Posterior cingulate gyrus (tissue), 11 donors: ENCODE measurements around the gene MYH16.
"Not testable (repeated sequence)": the region's sequence is repeated elsewhere in the genome, so short reads cannot be mapped to it uniquely, and the experiment has no call there.

Experiments used
- DNase-seq, 10 donors: peaks; one replicate each; pipeline versions ENCODE4 v3.0.0 to v3.0.0-alpha.2; 2020 to 2021; ENCODE audit warnings: mixed read lengths in 3 of 10
- intact Hi-C: fragments of 100-400 bp; cut with DNase I; formaldehyde crosslinking; loops from one replicate; pipeline ENCODE4 v1.15.1; 2023

MYH16 gene

DNA sequence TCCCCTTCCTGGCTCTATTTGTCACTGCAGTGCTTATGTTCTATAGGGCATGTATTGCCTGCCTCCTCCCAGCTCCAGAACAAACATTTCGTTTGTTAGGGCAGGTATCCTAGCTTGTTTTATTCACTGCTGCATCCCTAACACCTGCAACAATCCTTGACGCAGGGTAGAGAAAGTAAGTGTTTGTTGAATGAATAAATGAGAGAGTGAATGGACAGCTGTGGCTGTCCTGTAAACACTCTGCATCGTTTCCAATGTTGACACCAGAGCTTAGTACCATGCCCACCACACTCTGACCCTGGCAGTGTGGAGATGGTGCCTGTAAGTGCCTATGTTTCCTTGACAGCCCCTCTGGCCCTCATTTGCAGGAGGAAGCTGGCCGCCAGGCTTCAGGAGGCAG lies 21.0 kb downstream of the MYH16 start:
- intact Hi-C loops, result no loop called here
- DNase-seq, result peak in 1 of 10 donors; percentile 42

DNA sequence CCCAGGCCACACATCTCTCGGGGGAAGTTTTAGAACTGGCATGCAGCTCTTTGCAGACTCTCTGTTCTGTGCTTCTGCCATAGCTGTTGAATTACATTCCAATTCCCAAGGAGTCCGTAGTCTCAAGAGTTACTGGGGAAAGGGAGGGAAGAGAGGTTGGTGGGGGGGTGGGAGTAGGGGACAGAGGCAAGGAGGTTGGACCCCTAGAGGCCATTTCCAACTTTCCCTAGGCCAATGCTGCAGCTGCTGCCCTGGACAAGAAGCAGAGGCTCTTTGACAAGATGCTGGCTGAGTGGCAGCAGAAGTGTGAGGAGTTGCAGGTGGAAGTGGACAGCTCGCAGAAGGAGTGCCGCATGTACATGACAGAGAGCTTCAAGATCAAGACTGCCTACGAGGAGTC lies 23.8 kb downstream of the MYH16 start:
- DNase-seq, result peak in 1 of 10 donors; percentile 7
- intact Hi-C loops, result no loop called here

DNA sequence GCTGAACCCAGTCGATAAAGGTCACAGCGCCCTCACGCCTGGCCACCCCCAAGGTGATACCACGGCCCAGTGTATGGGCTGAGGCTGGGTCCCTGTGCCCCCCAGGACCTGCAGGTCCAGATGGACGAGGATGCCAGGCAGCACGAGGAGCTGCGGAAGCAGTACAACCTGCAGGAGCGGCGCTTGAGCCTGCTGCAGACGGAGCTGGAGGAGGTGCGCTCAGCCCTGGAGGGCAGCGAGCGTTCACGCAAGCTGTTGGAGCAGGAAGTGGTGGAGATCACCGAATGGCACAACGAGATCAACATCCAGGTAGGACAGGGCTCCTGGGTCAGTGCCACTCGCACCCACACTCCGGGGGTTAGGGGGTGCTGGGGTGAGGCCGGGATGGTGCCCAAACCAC lies 28.9 kb downstream of the MYH16 start:
- intact Hi-C loops, result no loop called here
- DNase-seq, result peak in 2 of 10 donors; percentile 63

DNA sequence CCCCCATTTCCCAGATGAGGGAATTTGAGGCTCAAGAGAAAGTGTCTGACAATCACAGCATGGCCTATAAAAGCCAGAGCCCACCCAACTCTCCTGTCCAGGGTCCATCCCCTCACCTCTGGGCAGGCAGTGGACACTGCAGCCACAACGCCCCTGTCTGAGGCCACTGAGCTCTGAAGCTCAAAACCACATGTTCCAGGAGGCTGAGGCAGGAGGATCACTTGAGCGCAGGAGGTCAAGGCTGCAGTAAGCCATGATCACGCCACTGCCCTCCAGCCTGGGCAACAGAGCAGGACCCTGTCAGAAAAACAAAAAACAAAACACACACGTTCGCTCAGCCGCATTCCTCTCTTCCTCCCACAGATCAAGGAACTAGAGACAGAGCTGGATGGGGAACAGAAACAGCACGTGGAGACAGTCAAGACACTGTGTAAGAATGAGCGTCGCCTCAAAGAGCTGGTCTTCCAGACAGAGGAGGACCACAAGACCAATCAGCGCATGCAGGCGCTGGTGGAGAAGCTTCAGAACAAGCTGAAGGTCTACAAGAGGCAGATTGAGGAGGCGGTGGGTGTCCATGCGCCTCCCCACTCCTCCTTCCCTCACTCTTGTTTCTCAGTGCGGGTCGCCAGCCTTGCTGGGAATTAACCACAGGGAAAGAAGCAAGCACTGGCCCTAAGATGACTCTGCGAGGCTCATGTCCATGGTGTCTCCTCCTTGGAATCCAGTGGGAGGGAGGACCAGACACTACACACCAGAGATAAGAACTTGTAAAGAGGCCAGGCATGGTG lies 33.0 kb downstream of the MYH16 start:
- intact Hi-C loops, result no loop called here
- peak in 1 of 10 donors; percentile 41 for DNase-seq

DNA sequence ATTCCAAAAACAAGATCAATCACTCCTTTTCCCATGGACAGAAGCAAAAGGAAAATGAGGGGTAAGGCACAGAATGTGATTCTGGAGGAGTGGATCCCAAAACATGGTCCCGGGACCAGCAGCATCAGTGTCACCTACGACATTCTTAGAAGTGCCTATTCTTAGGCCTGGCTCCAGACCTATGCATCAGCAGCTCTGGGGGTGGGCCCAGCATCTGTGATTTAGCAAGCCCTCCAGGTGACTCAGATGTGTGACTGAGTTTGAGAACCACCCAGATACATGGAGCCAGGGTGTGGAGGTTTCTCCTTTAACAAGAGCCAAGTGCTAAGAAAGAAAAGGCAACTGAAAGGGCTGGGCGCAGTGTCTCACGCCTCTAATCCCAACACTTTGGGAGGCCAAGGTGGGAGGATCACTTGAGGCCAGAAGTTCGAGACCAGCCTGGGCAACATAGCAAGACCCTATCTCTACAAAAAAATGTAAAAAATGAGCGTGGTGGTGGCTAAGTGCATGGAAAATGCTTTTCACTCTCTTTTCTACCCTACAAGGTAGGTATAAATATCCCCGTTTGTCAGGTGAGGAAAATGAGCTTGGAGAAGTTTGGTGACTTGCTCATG lies 35.9 kb downstream of the MYH16 start:
- intact Hi-C loops, result no loop called here
- peak in 8 of 10 donors; percentile 16 to 90 (median 48) for DNase-seq

DNA sequence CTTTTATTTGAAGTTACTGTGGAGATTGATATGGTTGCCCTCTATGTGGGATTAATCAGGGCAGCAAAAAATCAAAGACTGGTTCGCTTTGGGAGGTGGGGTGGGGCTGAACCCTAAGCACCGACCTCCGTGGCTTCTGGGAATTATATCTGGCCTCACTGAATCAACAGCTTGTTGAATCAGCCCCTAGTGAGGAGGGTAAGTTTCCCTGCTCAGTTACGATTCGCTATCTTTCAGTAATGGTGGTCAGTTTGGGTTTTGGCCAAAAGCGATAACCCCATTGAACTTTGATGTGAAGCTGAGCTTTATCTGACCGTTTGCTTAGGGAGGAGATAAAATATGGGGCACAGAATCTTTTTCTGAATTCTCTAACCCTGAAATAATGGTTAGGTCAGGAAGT lies 36.5 kb downstream of the MYH16 start:
- DNase-seq, result no peak
- intact Hi-C loops, result no loop called here

DNA sequence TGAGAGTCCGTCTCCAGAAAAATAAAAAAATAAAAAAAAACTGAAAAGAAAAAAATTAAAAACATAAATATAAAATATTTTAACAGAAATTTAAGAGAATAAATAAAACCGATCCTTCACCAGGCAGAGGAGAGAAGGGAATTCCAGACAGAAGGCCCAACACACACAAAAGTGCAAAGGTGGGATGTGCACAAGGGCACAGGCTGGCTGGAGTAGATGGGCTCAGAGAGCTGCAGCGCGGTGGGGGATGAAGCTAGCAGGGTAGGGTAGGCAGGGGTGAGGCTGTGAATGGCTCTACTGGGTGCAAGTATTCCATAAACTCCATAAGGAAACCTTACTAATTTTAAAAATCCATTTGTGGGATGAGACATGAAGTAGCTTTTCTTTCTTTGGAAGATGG lies 37.4 kb downstream of the MYH16 start:
- no peak for DNase-seq
- intact Hi-C loops, result loop anchor here (10.0 kb wide), 1 partner anchor 385 kb away; no protein-coding TSS in a partner anchor

DNA sequence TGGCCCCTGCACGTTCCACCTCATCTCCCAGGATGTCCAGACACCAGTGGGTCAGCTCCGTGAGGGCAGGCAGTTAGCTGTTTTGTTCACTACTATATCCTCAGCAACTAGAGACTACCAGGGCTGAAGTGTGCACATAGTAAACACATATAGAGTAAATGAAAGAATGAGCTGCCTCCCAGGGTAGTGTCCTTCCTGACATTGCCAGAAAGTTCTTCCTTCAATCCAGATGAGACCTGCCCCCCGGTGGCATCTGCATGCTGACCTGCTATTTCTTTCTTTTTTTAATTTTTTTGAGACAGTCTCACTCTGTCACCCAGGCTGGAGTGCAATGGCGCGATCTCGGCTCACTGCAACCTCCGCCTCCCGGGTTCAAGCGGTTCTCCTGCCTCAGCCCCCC lies 39.1 kb downstream of the MYH16 start:
- intact Hi-C loops, result loop anchor here (10.0 kb wide), 1 partner anchor 387 kb away; no protein-coding TSS in a partner anchor
- DNase-seq, result peak in 1 of 10 donors; percentile 35

DNA sequence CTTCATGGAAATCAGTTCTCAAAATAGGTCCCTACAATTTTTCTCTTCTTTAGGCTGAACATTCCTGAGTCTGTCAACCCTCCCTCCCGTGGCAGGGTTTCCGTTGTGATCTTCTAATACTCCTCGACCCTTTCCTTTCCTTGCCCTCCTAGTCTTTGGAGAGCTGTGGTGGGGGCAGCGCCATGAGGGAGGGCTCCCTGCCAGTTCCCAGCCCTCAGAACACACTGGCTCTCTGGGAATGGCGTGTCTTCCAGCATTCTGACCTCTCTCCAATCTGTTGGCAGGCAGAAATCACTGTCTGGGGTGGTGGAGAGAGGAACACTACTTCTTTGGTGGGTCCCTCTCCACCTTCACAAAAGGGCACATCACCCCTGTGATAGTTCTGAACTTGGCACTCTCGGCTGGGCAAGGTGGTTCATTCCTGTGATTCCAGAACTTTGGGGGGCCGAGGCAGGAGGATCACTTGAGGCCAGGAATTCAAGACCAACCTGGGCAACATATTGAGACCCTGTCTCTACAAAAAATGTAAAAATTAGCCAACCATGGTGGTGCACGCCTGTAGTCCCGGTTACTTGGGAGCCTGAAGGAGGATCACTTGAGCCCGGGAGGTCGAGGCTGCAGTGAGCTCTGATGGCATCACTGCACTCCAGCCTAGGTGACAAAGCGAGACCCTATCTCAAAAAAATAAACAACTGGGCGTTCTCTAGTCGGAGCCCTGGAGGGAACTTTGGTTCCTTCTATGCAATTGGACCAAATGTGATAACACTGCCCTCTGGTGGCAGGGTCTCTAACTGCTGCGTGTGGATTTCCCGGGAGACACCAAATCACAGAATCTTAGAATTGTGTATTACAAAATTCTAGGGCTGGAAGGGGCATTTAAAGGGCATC lies 39.9 kb downstream of the MYH16 start:
- intact Hi-C loops, result loop anchor here (1.0 to 10.0 kb wide), 2 partner anchors 272 to 388 kb away; no protein-coding TSS in a partner anchor
- DNase-seq, result peak in 8 of 10 donors; percentile 54 to 93 (median 77)

DNA sequence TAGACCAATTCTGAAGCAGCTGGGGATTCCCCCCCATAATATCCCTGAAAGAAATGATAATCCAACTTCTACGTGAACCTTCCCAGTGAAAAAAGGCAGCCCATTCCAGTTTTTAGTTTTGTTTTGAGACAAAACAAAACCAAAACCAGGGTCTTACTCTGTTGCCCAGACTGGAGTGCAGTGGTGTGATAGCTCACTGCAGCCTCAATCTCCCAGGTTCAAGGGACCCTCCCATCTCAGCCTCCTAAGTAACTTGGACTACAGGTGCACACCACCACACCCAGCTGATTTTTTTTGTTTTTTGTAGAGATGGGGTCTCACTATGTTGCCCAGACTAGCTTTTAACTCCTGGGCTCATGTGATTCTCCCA lies 40.5 kb downstream of the MYH16 start:
- intact Hi-C loops, result loop anchor here (1.0 to 10.0 kb wide), 2 partner anchors 273 to 388 kb away; no protein-coding TSS in a partner anchor
- DNase-seq, result no peak

DNA sequence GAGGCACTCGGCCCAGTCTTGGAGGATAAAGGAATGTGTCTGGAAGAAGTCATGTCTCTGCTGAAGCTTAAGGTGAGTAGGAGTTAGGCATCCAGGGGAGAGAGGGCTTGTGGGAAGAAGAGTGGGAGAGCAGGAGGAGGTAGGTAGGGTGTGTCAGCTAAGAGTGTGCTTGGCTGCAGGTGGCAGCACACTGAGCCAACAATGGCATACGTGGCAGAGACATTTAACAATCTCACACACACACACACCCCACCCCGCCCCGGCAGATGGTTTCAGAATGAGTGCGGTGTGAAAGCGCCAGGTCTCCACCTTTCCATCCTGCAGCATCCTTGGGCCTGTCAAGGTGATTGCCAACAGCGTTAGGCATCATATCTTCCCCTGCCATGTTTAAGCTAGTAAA lies 41.9 kb downstream of the MYH16 start:
- intact Hi-C loops, result loop anchor here (10.0 kb wide), 1 partner anchor 390 kb away; no protein-coding TSS in a partner anchor
- DNase-seq, result no peak

DNA sequence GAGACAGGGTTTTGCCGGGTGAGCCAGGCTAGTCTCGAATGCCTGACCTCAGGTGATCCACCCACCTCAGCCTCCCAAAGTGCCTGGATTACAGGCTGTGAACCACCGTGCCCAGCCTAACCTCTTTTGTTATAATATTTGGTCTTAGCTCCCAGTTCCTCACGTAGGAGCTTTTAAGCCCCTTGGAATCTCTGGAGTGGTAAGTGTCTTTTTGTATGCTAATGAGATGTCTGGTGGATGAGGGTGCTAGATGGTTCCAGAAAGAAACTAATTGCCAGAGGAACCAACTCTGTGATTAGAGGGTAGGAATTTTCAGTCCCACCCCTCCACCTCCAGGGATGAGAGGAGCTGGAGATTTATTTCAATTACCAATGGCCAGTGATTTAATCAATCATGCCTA lies 47.7 kb downstream of the MYH16 start:
- intact Hi-C loops, result loop anchor here (10.0 kb wide), 1 partner anchor 84 kb away; the partner anchor contains the start of genes BUD31 and PDAP1
- DNase-seq, result no peak

DNA sequence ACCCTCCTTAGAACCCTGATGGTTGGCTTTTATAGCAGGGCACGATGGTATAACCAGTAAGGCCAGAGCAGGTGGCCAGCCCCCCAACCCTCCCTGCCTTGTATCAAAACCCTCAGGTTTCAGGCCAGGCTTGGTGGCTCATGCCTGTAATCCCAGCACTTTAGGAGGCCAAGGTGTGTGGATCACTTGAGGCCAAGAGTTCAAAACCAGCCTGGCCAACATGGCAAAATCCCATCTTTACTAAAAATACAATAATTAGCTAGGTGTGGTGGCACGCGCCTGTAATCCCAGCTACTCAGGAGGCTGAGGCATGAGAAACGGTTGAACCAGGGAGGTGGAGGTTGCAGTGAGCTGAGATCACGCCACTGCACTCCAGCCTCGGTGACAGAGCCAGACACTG lies 50.0 kb downstream of the MYH16 start:
- intact Hi-C loops, result loop anchor here (10.0 kb wide), 1 partner anchor 82 kb away; the partner anchor contains the start of genes BUD31 and PDAP1
- not testable (repeated sequence) for DNase-seq

DNA sequence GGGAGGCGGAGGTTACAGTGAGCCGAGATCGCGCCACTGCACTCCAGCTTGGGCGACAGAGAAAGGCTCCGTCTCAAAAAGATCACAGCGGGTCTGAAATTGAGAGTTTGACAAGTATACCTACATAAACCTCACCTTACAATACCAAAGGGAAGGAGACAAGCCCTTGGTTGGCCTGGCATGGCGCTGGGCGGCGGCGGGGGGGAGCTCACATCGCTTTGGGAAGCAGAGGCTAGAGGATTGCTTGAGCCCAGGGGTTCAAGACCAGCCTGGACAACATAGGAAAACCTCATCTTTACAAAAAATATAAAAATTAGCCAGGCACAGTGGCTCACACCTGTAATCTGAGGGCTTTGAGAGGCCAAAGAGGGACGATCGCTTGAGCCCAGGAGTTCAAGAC lies 51.9 kb downstream of the MYH16 start:
- no peak for DNase-seq
- intact Hi-C loops, result loop anchor here (10.0 kb wide), 1 partner anchor 80 kb away; the partner anchor contains the start of genes BUD31 and PDAP1

DNA sequence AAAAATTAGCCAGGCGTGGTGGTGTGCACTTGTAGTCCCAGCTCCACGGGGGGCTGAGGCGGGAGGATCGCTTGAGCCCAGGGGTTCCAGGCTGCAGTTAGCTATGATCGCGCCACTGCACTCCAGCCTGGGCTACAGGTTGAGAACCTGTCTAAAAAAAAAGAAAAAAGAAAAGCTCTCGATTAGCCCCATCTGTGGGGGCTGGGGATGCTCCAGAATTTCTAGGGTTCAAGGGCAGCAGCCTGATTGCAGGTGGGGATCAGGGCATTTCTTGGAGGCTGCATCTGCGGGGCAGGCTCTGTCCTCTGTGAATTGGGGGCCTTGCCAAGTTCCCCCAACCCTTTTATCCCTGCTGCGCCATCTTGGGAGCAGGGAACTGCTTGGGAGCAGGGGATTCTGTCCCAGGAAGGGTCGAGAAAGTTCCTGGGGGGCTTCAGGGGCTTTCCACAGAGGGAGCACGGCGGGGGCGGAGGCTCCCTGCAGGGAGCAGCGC lies 52.4 kb downstream of the MYH16 start:
- DNase-seq, result no peak
- intact Hi-C loops, result loop anchor here (5.0 to 10.0 kb wide), 2 partner anchors 80 to 183 kb away; partner anchors contain the start of genes BUD31, PDAP1 and SMURF1

DNA sequence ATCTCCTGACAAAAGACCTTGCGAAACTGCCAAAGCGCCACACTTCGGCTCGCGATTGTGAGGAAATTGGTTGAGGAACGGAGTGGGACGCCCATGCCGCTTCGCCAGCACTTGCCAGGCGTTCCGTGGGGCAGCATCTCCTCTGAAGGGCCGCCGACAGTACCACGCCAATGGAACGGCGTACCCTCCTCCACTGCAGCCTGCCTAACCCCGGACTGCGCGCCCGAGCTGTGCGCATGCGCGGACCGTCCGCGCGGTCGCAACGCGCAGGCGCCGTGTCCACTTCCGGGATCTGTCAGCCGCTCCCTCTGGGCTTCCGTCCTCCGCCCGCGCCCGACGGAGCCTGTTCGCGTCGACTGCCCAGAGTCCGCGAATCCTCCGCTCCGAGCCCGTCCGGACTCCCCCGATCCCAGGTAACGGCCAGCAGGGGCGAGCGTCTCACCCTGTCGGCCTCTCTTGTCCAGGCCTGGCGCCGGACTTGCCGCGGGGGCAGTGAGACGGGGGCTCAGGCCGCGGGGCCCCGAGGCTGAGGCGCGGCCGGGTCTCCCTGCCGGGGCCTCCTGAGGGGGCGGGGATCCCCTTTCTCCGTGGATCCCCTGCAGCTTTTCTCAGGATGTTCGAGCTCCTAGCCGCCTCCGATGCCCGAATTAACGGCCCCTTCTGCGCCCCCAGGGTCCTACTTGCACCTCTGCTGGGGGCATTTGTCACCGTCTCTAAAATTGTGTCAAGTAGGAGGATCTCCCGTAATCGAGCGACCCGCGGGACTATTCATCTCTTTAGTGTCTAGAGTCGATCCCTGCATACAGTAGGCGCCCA lies 53.2 kb downstream of the MYH16 start, which contains the start of gene ARPC1A:
Gene ARPC1A, plus strand, starts transcription at position 307 of the 816 bp plus-strand sequence. CDS start 7,456 bp downstream, outside the sequence.
- DNase-seq, result peak; percentile 75 to 97 (median 81)
- intact Hi-C loops, result loop anchor here (5.0 to 10.0 kb wide), 2 partner anchors 79 to 183 kb away; partner anchors contain the start of genes BUD31, PDAP1 and SMURF1

DNA sequence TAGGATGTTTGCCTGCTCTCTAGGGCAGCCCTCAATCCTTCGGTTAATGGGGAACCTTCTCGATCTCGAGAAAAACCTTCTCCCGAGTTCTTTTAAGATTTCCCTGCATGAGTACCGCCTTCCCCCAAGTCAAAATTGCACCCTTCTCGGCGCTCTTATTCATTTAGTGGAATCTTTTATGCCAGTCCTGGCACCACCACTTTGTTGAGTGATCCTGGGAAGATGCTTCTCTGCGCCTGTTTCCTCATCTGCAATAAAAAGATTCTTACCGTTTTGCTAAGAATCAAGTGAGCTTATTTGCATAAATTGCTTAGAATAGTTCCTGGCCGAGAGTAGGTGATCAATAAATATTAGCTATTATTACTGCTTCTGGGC lies 53.8 kb downstream of the MYH16 start:
- intact Hi-C loops, result loop anchor here (5.0 to 10.0 kb wide), 2 partner anchors 78 to 184 kb away; partner anchors contain the start of genes BUD31, PDAP1 and SMURF1
- no peak for DNase-seq

DNA sequence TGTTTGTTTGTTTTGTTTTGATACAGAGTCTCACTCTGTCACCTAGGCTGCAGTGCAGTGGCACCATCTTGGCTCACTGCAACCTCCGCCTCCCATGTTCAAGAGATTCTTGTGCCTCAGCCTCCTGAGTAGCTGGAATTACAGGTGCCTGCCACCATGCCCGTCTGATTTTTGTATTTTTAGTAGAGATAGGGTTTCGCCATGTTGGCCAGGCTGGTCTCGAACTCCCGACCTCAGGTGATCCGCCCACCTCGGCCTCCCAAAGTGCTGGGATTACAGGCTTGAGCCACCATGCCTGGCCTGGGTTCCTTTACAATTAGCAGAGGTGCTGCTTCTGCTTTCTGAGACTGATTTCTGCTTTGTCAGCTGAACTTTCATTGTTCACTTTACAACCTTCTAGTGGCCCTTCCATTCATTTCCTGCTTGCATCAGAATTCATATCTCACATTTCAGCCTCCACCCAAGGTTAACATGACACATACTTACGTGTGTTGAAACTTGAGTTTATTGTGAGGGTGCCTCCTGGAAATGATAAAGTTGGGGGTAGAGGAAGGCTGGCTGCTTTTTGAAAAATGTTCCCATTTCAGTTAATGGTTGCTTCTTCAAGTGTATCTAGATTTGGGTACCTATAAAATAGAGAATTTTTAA lies 57.8 kb downstream of the MYH16 start:
- DNase-seq, intact Hi-C loops: not testable (repeated sequence)
